Right renal pelvis (tissue), 4 donors: ENCODE measurements around the gene HCST. TPM values are rescaled to one million over a fixed set of nuclear protein-coding genes. Genes with fewer than 3 reads are reported as not detected.
A peak's percentile ranks its signal among the peaks of the same experiment; 100 is the strongest.

ENCODE experiments used
- DNase-seq, 4 donors: peaks; one replicate each; pipeline ENCODE4 v3.0.0-alpha.2; 2013; ENCODE audit warnings: low read depth in 4 of 4, low spot score in 3 of 4, missing footprints in 1 of 4
- polyA plus RNA-seq, 4 donors: library from polyadenylated mRNA; unstranded; fragments of 120-200 nt; gene quantifications; one replicate each; pipeline ENCODE4 v1.2.1, GENCODE V29; 2013; ENCODE audit not compliant: insufficient read length in 4 of 4

Gene HCST
- polyA plus RNA-seq, 4 donors, result 2.7 to 3.2 (median 2.9) TPM

DNA sequence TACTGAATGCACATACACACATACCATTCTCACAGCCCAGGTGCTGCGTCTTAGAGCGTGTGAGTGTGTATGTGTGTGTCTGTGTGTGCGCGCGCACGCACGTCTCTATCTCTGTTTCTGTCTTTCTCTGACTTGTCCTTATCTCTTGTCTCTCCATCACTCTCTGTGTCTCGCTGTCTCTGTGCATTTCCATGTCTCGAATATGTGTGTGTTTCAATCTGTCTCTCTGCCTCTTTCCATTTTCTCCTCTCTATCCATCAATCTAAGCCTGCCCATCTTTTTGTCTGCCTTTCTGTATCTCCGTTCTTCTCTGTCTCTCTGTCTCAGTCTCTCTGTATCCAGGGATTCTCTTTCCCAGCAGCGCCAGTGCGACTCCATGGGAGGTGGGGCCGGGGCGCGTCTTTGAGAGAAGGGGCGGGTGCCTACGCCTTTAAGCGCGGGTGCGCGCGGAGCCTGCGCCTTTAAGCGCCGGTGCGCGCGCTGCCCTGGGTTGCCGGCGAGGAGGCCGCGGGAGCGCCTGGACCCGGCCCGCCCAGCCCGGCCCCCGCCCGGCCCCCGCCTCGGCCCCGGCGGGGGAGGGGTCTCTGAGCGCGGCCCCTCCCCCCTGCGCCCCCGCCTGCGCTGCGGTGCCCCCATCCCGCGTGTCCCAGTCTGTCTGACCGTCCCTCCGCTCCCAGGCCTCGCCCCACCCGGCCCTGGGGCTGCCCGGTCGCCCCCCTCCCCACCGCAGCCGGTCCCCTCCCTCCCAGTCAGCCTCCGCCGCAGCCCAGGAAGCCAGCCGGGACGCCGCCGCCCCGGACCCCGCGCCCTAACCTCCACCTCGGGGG is 33.8 kb downstream of the HCST start, which contains the start of gene LRFN3:
LRFN3 (plus strand) TSS at position 464 of the 827 bp plus-strand sequence. CDS start 3,052 bp downstream, outside the sequence.
- DNase-seq, result peak in 2 of 4 donors; percentile 56 to 58

DNA sequence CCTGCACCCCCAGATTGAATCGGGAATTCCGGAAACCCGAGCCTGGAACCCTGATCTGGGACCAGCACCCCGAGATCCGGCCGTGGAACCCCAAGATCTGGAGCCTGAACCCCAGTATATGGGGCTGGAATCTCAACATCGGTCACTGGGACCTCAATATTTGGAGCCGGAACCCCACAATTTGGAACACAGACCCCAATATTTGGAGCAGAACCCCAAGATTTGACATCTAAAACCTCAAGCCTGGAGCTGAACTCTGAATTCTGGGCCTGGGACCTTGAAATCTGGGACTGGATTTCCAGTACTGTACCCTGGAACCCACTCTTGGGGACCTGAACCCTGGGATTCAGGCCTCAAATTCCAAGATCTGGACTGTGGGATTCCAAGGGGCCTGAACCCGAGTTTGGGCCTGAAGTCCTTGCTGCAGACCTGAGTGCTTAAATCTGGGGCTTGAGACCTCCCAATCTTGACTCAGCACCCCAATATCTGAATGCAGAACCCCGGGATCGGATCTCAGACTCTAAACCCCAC is 34.5 kb downstream of the HCST start:
- DNase-seq, result no peak

GRCh38 chr19:35937345-35938281 is 35.3 kb downstream of the HCST start:
- DNase-seq, result no peak

GRCh38 chr19:35938282-35939224 is 36.2 kb downstream of the HCST start:
- DNase-seq, result no peak

GRCh38 chr19:35939307-35940077 is 37.2 kb downstream of the HCST start:
- no peak for DNase-seq

GRCh38 chr19:35940078-35940775 is 37.9 kb downstream of the HCST start:
- no peak for DNase-seq

DNA sequence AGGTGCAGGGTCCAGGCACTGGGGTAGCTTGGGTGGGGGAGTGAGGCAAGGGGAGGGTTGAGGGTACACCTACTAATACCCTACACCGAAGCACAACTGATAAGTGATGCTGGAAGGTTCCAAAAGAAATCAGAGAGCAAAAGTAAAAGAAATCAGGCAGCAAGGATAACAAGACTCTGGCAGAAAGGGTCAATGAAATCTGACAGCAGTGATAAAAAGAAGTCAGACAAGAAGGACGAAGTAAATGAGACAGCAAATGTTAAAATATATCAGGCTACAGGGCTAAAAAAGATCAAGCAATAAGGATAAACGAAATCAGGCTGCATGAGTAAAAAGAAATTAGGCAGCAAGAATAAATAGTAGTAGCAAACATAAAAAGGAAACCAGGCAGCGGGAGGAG is 38.5 kb downstream of the HCST start:
- DNase-seq, result no peak

DNA sequence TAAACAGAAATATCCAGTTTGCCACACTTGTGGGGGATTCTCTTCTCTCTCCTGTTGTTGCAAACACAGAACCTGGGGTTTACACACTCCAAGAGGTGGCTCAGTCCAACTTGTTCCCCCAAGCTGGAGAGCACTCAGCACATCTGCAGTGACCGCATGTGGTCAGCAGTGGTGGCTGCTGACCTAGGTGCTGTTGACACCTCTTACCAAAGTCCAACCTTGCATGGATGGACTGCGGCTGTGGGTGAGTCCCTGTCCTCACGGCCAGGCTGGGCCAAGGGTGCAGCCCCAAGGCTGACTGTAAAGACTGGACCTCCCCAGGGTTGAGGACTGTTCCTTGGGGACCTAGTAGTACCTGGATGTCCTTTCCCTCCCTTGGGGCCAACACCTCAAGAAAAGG is 39.9 kb downstream of the HCST start:
- DNase-seq, result no peak

GRCh38 chr19:35943321-35944301 is 41.3 kb downstream of the HCST start:
- DNase-seq, result no peak

- no peak for DNase-seq
Measured at GRCh38 chr19:35944556-35944955, 42.2 kb downstream of the HCST start.

DNA sequence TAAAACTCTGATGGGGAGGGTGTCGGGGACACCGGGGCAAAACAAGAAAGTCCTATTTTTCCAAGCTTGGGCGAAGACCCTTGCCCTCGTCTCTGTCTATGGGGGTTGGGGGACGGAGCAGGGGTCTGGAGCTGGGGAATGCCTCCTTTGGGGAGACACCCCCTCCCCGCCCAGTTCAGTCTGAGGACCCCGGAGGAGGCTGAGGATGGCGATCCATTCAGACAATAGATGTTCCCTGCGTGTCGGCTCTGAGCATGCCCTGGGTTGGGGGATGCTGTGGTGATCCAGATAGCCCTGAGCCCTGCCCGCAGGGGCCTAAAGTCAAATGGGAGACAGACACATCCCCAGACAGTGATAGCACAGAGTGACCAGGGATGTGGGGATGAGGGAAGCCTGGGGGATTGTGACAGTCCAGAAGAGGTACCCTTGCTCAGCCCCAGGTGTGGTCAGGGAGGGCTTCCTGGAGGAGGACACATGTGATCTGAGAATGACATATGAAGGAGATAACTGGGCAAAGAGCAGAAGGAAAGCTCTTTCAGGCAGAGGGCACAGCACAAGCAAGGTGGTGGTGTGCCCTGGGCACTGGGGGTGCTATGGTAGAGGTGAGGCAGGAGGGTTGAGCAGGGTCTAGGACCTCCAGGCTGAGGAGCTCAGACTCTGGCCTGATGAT is 42.9 kb downstream of the HCST start:
- DNase-seq, result no peak

GRCh38 chr19:35946203-35946602 is 43.9 kb downstream of the HCST start:
- no peak for DNase-seq

DNA sequence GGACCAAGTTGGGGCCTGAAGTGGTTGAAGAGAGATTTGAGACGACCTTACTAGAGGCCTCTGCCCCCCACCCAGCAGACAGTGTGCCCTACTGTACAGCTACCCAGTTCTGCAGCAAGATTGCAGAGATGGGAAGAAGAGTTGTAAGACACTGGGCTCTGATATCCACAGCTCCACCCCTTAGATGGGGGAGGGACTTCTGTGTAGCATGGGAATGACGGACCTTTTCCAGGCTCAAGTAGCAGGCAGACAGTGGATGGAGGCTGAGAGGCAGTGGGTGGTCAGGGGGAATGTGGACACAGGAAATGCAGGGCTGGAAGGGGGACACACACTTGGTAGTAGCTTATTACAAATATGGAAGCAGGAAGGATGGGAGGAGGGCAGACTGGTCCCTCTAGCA is 46.8 kb downstream of the HCST start:
- DNase-seq, result no peak
